GM18867 (cell line): ENCODE data around the gene SMG5.
A peak's percentile ranks its signal among the peaks of the same experiment; 100 is the strongest.

ENCODE experiments used
- ATAC-seq: cut with Tn5 transposase; IDR thresholded peaks from one replicate; pipeline ENCODE4 v1.9.1; 2021; ENCODE audit warnings: mild to moderate bottlenecking, moderate library complexity; ENCODE audit not compliant: unreplicated experiment

SMG5 gene

DNA sequence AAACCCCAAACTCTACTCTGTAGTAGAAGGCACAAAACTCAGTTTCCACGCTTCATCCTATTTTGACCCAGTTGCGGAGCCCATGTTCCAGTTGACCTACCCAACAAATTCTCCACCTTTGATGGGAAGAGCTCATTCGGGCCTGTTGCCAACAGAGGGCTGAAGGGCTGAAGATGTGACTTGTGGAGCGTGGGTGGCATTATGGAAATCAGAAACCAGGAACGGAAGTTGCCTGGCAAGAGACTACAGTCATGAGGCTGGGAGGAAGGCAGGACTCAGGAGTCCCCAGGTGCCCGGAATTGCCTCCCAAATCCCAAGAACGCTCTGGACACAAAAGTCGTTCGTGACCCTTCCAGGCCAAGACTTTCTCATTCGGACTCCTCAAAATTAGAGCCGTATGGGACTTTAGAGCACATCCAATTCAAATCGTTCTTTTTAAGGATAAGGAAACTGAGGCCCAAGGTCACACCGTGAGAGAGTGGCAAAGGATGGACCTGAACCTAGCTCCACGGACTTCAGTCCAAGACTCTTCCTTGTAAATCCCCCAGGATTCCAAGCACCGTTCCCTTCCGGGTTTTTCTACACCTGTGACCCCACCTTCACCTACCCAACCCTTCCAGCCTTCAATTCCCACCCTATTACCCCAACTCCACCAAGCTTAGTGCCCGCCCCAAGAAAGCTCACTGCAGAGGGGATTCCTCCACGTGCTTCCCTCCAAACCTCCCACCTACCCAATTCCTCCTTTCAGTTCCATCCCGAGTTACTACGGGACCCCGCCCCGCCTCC is 739 bp downstream of the SMG5 start:
- no peak for ATAC-seq

DNA sequence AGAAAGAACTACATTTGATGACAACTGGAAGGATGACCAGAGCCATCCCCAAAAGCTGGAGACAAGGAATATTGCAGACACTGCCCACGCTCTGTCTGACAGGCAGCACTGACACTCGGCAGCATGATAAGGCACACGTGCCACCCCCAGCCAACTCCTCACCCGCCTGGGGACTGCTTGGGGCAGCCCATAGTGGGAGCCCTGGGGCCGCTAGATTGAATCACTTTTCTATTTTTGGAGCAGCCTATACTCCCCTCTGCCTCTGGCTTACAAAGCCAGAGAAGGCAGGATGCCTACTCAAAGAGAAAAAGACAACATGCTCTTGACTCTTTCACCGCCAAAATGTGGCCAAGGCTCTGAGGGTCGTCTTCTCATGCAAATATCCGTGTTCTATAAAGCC is 1.3 kb downstream of the SMG5 start:
- peak; percentile 34 for ATAC-seq

DNA sequence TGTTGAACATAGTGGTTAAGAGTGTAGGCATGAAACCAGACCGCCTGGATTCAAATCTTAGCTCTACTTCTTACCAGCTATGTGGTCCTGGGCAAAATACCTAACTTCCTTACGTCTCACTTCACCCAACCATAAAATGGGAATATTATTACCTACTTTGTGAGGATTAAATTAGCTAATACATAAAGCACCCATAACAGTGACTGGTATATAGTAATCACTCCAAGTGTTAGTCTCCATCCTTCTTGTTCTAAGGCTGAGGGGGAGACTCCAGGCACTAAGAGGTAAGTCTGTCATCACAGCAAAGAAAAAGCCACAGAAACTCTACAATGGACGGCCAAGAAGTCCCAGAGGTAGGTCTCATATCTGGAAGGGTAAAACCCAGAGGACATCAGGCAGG is 2.8 kb downstream of the SMG5 start:
- ATAC-seq = no peak

DNA sequence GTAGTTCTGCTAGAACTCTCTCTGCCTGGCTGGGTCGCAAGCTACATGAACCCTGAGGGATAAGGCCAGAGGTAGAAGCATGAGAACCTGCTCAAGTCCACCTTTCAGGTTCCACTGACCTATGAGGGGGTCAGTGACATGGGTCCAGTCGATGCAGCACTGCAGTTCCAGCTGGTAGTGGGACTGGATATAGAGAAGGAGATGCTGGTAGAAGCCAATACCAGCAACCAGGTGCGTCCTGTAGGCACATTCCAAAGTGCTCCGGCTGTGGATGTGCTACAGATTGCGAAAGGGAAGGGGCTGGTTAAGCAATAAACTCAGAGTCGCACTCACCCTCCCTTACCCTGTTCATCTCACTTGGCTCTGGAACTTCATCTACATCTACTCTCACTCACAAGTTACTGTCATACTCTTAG is 5.7 kb downstream of the SMG5 start:
- ATAC-seq = no peak

DNA sequence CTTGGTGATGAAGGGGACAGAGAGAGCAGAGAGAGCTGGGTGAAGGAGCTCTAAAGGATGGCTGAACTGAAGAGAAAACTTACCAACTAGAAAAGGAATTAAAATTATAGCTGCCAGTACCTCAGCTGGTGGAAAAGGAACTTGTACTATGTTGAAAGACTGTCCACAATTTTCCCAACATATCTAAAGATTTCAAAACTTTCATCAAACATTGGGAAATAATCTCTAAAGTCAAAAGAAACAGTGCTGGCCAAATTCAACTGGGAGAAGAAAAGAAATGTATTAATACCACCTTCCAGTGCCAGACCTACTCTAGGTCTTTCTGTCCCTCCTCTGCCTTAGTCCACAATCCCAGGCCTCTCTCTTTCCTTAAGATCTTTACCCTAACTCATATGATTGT is 6.1 kb downstream of the SMG5 start:
- no peak for ATAC-seq

DNA sequence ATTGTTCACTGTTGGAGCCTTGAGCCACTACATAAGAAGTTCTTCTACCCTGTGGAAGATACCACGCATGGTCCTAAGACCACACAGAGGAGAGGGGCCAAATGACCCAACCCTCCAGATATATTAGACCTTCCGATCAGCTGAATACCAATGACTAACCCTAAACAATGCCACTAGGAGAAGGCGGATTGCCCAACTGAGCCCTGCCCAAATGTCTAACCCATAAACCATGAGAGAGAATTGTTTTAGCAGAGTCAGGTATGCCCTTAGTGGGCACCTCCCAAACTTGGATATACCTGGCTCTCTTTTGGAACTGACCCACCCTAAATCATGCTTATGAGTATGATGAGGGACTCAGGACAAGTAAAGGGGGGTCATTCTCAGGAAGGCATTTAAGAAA is 12.3 kb downstream of the SMG5 start:
- no peak for ATAC-seq

DNA sequence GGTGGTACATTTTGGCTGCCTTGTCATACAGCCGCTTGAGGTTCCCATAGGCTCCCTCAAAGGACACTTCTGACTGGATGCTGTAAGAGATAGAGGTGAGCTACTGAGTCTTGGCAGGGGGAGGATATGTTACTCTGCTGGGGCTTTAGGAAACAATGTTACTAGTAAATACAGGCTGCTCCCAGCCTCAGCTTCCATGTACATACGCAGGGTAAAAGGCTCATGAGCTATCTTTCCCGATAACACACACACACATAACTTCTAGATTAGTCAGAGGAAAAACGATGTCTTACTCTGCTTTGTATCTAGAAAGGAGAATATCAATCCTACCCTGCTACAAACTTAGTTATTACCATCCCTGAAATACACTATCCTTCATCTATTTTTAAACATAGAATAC is 14.3 kb downstream of the SMG5 start:
- ATAC-seq = no peak

DNA sequence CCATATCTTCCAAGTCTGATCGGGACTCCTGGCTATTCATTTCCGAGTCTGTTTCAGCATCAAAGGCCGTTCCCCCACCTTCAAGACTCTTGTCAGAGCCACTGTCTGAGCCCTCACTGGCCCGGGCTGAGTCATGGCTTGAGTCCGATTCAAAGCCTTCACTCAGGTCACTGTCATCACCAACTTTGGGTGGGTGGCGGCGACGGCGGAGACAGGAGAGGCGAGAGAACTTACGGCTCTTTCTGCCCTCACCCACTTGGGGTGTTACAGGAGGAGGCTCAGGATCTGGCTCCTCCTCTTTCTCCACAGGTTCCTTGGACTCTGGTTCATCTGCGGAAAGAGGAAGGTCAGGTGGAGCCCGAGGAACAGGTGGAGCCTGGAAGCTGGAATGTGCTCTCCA is 16.6 kb downstream of the SMG5 start:
- no peak for ATAC-seq

DNA sequence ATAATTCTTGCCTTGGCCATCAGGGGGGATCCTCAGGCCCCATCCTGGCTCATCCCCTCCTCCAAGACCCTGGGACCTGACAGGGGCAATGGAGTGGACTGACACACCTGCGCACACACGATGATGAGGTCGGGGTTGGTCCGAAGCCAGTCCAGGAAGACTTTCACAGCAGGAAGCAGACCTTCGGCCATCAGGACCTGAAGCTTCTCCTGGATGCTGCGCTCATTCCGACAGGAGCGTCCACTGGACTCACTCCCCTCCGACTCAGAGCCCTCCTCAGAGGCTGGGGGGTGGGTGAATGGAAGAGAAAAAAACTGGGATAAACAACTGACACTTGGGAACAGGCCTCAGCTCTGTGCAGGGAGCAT is 19.4 kb downstream of the SMG5 start:
- no peak for ATAC-seq

DNA sequence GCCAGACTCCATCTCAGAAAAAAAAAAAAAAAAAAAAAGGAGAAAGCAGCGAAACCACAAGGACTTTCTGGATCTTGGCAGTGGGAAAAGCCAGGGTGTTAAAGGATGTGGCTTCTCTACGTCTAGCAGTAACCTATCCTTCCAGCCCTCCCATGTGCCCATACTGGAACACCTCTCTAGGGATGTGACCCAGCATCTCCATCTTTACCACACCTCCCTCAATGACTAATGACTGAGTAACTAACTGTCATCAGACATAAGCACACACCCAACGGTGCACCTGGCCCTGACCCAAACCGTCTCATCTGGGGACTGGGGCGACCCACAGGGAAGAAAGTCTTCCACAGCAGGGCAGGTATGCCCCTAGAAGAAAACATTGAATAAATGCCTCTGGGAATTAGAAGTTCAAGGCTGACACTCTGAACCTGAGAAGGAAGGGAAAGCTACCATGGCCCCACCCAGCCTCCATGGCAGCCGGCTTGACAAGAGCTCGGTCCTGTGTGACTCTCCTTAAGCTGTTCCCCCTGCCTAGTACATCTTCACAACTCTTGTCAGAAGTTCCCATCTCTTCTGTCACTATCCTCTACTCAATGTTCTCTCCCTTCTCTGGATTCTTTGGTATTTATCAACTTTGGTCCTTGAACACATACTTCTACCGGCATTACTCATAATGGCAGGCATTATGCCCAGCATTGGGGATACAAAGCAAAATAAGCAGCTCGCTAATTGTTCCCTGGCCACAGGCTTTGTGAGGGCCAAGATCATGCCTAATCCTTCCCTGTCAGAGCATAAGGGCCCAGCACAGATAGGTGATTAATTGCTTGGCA is 20.0 kb downstream of the SMG5 start:
- ATAC-seq = no peak

DNA sequence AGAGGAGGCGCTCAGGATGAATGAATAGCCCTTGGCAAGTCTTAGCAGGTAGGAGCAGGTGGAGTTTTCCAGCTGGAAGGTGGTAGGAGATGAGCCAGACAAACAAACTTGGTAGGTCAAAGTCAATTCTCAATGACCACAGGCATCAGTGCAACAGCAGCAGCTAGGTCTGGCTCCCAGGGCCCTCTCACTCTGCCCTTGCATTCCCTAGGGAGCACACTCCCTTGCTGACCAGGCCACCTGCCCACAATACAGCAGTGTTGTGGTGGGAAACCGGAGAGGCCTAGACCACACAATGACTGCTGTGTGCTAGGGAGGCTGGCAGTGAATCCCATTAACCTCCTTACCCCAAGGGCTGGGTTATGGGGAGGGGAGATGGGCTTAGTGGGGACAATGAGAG is 21.7 kb downstream of the SMG5 start:
- no peak for ATAC-seq

DNA sequence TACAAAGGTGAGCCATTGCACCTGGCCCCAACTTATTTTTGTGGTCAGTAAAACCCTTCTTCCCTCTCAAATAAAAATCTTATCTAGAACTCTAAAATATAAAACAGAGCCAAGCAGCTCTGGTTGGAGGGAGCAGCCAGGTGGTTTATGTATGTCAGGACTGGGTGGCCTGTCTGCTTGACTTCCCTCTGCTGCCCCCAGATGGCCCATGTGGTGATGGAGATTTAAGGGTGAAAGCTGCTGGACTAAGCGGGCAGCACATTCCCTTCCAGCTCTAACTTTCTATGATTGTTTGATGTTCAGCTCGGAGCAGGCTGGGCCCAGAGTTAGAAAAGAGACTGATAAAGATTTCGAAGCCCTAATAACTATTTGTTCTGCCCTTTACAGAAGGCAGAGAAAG is 22.8 kb downstream of the SMG5 start:
- ATAC-seq = no peak

DNA sequence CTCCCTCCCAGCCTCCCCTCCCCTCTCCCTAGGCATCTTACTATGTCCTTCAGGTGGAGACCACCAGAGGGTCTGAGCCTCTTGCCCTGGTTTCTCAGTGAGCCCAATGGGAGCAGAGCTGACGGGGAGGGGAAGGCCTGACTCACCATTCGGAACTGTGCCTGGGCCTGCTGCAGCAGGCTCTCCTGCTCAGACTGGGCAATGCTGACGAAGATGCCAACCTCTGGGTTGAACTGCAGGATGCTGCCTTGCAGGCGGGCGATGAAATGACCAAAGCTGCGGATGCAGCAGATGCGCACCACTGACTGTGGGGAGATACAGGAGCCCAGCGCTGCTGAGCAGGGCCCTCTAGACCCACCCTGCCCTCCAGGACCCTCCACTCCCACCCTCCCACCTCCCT is 23.8 kb downstream of the SMG5 start:
- no peak for ATAC-seq

DNA sequence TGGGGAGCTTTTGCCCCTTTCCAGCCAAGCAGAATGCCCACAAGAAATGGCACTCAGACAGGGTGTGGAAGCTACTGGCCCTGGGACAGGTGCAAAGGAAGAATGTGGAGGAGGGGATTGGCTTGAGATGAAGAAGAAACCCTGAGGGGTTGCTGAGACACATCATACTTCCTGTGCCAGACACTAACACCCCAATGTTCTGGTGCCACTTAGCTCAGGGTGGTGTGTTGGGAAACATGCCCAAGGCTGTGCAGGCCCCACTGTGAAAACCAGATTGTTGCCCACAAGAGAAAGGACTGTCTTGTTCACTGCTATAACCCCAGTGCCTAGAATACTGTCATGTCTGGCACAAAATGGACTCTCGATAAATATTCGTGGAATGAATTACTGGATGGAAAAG is 24.9 kb downstream of the SMG5 start:
- ATAC-seq = no peak

DNA sequence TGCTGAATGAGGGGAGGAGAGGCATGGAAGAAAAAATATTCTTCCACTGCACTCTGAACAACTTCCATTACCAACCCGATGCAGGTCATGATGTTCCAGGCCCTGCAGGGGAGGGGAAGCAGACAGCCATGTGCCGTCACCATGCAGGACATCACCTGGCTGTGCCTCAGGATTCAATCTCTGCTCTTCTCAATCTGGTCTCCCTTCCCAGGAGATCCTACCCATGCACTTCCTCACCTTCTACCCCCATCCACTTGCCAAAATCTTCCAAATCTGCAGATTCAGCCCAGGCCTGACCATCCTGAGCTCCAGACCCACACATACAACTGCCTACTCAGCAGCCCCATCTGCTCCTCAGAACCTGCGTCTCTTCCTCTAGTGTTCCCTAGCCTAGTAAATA is 29.0 kb downstream of the SMG5 start:
- ATAC-seq = no peak

DNA sequence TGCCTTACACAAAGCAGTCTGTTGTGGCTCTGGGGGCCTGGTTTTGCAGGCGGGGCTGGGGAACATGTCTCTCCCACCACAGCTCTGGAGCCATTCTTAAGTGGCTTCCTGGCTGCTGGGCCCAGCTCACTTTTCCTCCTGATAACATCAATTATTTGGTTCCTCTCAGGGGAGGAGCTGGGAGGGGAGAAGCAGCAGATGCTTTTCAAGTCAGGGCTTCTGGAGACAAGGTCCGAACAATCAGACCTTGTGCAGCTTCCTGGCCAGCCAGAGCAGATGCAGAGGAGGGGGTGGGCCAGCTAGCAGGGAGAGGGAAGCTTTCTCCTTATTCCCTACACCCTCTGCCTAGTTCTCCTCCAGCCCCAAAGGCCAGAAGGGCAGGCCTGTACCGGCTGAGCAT is 31.1 kb downstream of the SMG5 start:
- no peak for ATAC-seq

DNA sequence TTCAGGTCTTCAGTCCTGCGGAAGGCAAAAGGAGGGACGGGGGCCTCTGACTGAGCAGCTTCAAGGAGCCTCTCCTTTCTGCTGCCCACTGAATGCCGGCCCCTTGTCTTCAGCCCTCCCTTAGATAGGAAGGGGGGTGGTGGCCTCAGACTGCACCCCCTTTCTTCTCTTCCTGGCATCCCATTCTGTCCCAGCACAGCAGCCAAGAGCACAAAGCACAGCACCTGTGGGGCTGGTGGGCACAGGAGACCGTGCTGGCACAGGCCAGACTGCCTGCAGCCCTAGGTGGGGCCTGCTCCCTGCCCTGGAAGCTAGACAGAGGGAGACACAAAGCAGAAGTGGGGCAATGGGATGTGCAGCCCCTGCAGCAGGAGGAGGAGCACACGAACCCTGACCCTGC is 33.0 kb downstream of the SMG5 start:
- ATAC-seq = no peak

DNA sequence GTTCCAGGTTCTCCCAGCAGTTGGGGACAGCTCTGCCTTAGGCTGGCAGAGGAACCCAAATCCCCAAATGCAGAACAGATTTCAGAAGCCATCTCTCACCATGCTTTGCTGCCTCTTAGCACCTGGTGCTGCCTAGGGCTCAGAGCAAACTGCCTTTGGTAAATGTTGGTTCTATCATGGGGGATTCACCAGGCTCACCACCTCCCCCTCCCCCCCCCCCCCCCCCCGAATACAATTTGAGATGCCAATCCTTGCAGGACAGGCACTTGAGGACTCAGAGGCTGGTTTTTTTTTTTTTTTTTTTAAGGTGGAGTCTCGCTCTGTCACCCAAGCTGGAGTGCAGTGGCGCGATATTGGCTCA is 34.3 kb downstream of the SMG5 start:
- ATAC-seq = no peak

DNA sequence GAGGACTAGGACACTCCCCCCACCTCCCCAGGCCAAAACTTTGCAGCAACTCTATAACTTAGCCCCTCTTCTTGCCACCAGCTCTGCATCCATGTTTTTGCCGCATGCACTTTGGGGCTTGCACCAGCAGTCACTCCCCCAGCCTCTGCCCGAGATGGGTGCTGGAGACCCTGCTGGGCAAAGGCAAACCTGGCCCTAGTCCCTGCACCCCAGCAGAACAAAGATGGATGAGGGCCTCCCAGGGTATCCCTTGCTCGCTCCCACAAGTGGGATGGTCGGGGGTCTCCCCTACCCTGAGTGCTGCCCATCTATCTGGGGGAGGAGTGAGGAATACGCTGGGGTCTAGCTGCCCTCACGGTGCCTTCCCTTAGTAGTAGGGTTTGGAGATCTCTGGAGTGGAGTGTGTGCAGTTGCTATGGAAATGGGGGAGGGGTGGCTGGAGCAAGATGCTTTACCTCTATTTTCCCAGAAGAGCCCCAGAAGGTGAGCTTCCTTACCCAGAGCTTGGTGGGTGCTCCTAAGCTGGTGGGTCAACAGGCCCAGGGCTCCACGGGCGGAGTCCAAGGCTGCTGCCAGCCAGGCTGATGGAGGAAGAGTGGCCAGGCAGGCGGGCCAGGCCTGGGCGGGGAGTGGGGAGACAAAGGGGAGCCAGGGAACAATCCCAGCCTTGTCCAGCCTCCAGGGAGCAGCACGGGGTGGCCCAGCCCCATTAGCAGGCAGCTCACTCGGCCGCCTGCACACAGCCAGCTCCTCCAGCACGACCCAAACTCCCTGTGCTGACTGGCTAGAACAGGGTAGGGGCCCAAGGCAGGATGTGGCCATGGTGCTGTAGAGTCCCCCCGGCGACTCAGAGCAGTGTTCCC is 34.9 kb downstream of the SMG5 start, which contains the start of gene PAQR6:
Gene PAQR6 (minus strand): TSS at position 597 of the 863 bp plus-strand sequence. CDS start 1,325 bp downstream, outside the sequence.
- no peak for ATAC-seq

DNA sequence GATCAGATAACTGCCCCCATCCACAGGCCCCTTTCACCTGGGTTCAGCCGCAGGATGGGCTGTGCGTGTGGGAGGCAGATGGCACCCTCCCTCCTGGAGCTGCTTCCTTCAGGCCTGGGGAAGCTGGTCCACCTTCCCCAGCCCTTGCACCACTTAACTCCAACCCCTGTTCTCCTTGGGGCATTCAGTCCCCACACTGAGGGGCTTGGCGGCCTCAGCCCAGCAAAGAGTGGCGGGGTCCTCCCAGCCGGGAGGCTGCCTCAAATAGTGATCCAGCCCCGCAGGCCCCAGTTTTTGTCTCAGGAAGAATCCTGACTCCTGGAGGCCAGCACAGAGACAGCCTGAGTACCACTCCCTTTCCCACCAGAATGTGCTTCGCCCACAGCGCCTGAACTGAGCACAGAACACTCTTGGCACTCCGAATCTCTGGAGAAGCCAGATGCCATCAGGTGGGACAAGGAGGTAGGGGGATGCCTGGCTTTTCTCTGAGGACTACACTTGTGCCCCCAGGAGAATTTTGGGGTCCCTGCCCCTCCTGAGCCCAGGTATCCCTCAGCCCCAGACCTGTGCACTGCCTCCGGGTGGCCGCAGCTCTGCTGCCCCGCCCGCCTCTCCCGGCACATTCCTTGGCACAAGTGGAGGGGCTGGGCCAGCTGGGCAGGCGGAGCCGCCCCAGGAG is 35.7 kb downstream of the SMG5 start:
- ATAC-seq = no peak

DNA sequence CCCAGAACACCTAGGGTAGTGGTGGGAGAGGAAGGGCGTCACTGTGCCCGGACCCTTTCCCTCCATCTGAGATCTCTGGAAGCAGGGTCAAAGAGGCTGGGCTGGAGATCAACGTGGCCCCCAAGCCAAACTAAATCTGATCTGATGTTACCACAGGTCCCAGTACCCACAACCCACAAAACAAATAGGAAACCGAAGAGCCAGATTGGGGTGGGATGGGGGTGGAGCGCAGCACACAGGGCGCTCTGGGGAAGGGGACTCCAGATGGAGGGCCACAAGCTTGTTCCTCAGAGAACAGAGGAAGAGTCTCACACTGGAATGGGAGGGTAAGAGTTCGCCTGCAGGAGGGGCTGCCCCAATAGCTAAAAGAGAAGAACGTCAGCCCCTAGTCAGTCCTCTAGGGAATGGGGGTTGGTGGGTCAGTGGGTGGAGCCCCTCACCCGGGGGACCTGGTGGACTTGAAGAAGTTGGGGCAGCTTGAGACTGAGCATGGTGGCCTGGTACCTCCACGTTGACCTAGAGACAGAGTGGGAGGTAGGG is 36.3 kb downstream of the SMG5 start:
- no peak for ATAC-seq
